ENCODE results near the gene MEGF9. TPM values are rescaled to one million over a fixed set of nuclear protein-coding genes. Genes with fewer than 3 reads are reported as not detected.

Gene MEGF9
- polyA plus RNA-seq, 1 donor (not counting 4 experiments of a cell fraction or from before 2014, with no cell fraction given) = 11.2 TPM

GRCh38 chr9:120705174-120705573 is 9.1 kb downstream of the MEGF9 start:
- no peaks in the 10 kb centered on the region for H3K9me1 ChIP-seq (ENCODE audit: control insufficient read depth, extremely low read depth, insufficient read depth, low read length)
- no peak overlapping the region for H2AFZ ChIP-seq (ENCODE audit: control insufficient read depth, low read length)
- no peaks in the 10 kb centered on the region for H4K20me1 ChIP-seq (ENCODE audit: control insufficient read depth, extremely low read depth, insufficient read depth, low read length)
- DNase-seq (ENCODE audit: low read depth, low spot score) = no peak
- H3K9me3 ChIP-seq (ENCODE audit: control insufficient read depth, low read depth, low read length) = no peaks in the 10 kb centered on the region
- H3K36me3 ChIP-seq (ENCODE audit: control insufficient read depth in 2 of 2, extremely low read depth in 1 of 2, insufficient read depth in 2 of 2, low read length in 2 of 2) = no peaks in the 10 kb centered on the region
- H3K4me1 ChIP-seq (ENCODE audit: control insufficient read depth, extremely low read depth, insufficient read depth, low read length) = peaks cover 22% of the 10 kb centered on the region
- TF ChIP-seq EZH2 (IDR thresholded peaks at IDR 0.05; ENCODE audit: low read length) = no peak
- TF ChIP-seq CTCF (optimal IDR thresholded peaks at IDR 0.05 in 1 of 3, IDR thresholded peaks at IDR 0.05 in 1 of 3, conservative IDR thresholded peaks at IDR 0.05 in 1 of 3; ENCODE audit: extremely low read depth in 1 of 3, insufficient read depth in 2 of 3, low read length in 3 of 3) = no peak
- no peak overlapping the region for H3K4me2 ChIP-seq (ENCODE audit: control insufficient read depth, extremely low read depth, insufficient read depth, low read depth, low read length)
- dilution Hi-C loops (cut with MboI; ENCODE audit: extremely low pct_ligation_motif_present, low sequenced_read_pairs) = no loop called here
- H3K27me3 ChIP-seq (ENCODE audit: control insufficient read depth, extremely low read depth, insufficient read depth, low read length) = no peaks in the 10 kb centered on the region
- H3K27ac ChIP-seq (ENCODE audit: control insufficient read depth, insufficient read depth, low read length) = no peak overlapping the region
- no peak for FAIRE-seq
- peaks cover 18% of the 10 kb centered on the region for H3K79me2 ChIP-seq (ENCODE audit: control insufficient read depth, insufficient read depth, low read length)
- no peak overlapping the region for H3K9ac ChIP-seq (ENCODE audit: control insufficient read depth, extremely low read depth, insufficient read depth, low read length)
- no peak overlapping the region for H3K4me3 ChIP-seq (ENCODE audit: control insufficient read depth in 2 of 3, extremely low read depth in 1 of 3, insufficient read depth in 2 of 3, low read depth in 1 of 3, low read length in 3 of 3)

GRCh38 chr9:120702075-120702474 is 12.2 kb downstream of the MEGF9 start:
- H3K9ac ChIP-seq (ENCODE audit: control insufficient read depth, extremely low read depth, insufficient read depth, low read length) = no peak overlapping the region
- no peaks in the 10 kb centered on the region for H3K9me3 ChIP-seq (ENCODE audit: control insufficient read depth, low read depth, low read length)

More at GRCh38 chr9:120702075-120702474, 12.2 kb downstream of the MEGF9 start:
- DNase-seq (ENCODE audit: low read depth, low spot score) (no peak), FAIRE-seq (no peak)
- no peak overlapping the region for H3K4me2 ChIP-seq (ENCODE audit: control insufficient read depth, extremely low read depth, insufficient read depth, low read depth, low read length)
- H2AFZ ChIP-seq (ENCODE audit: control insufficient read depth, low read length) = no peak overlapping the region
- dilution Hi-C loops (cut with MboI; ENCODE audit: extremely low pct_ligation_motif_present, low sequenced_read_pairs) = no loop called here
- no peaks in the 10 kb centered on the region for H3K9me1 ChIP-seq (ENCODE audit: control insufficient read depth, extremely low read depth, insufficient read depth, low read length)
- H3K36me3 ChIP-seq (ENCODE audit: control insufficient read depth in 2 of 2, extremely low read depth in 1 of 2, insufficient read depth in 2 of 2, low read length in 2 of 2) = no peaks in the 10 kb centered on the region
- no peaks in the 10 kb centered on the region for H3K27me3 ChIP-seq (ENCODE audit: control insufficient read depth, extremely low read depth, insufficient read depth, low read length)
- H4K20me1 ChIP-seq (ENCODE audit: control insufficient read depth, extremely low read depth, insufficient read depth, low read length) = no peaks in the 10 kb centered on the region
- no peak overlapping the region for H3K4me3 ChIP-seq (ENCODE audit: control insufficient read depth in 2 of 3, extremely low read depth in 1 of 3, insufficient read depth in 2 of 3, low read depth in 1 of 3, low read length in 3 of 3)
- peaks cover 11% of the 10 kb centered on the region for H3K4me1 ChIP-seq (ENCODE audit: control insufficient read depth, extremely low read depth, insufficient read depth, low read length)
- TF ChIP-seq CTCF (optimal IDR thresholded peaks at IDR 0.05 in 1 of 3, IDR thresholded peaks at IDR 0.05 in 1 of 3, conservative IDR thresholded peaks at IDR 0.05 in 1 of 3; ENCODE audit: extremely low read depth in 1 of 3, insufficient read depth in 2 of 3, low read length in 3 of 3) (no peak), EZH2 (IDR thresholded peaks at IDR 0.05; ENCODE audit: low read length) (no peak)
- peaks cover 4% of the 10 kb centered on the region for H3K79me2 ChIP-seq (ENCODE audit: control insufficient read depth, insufficient read depth, low read length)
- no peak overlapping the region for H3K27ac ChIP-seq (ENCODE audit: control insufficient read depth, insufficient read depth, low read length)

All from keratinocyte (primary cell).